NCI-H1930 (cell line): ENCODE results near the gene GABRP.
"Not testable (repeated sequence)": the region's sequence is repeated elsewhere in the genome, so short reads cannot be mapped to it uniquely, and the experiment has no call there.

ENCODE experiments used
- DNase-seq, 2 experiments: peaks; one replicate each; lab custom pipeline; 2025; lab: John Stamatoyannopoulos, UW

Gene GABRP

GRCh38 chr5:170755679-170756456 lies 27.7 kb upstream of the GABRP start:
- no peak for DNase-seq

- DNase-seq: no peak
Measured at GRCh38 chr5:170756691-170757090, 26.8 kb upstream of the GABRP start.

- no peak for DNase-seq
Measured at GRCh38 chr5:170757182-170757601, 26.3 kb upstream of the GABRP start.

- no peak for DNase-seq
Measured at GRCh38 chr5:170757669-170758068, 25.9 kb upstream of the GABRP start.

- DNase-seq: no peak
Measured at GRCh38 chr5:170758481-170758880, 25.0 kb upstream of the GABRP start.

- no peak for DNase-seq
Measured at GRCh38 chr5:170760113-170760512, 23.4 kb upstream of the GABRP start.

GRCh38 chr5:170761048-170761707 lies 22.3 kb upstream of the GABRP start:
- no peak for DNase-seq

GRCh38 chr5:170761708-170762066 lies 21.8 kb upstream of the GABRP start:
- no peak for DNase-seq

GRCh38 chr5:170762298-170762697 lies 21.2 kb upstream of the GABRP start:
- DNase-seq: not testable (repeated sequence)

GRCh38 chr5:170765868-170766267 lies 17.7 kb upstream of the GABRP start:
- not testable (repeated sequence) for DNase-seq

GRCh38 chr5:170769246-170769645 lies 14.3 kb upstream of the GABRP start:
- no peak for DNase-seq

- no peak for DNase-seq
Measured at GRCh38 chr5:170769898-170770416, 13.6 kb upstream of the GABRP start.

GRCh38 chr5:170771496-170771895 lies 12.0 kb upstream of the GABRP start:
- DNase-seq: no peak

- DNase-seq: no peak
Measured at GRCh38 chr5:170773024-170773985, 10.2 kb upstream of the GABRP start.

GRCh38 chr5:170774831-170775230 lies 8.7 kb upstream of the GABRP start:
- DNase-seq: no peak

GRCh38 chr5:170781946-170782345 lies 1.6 kb upstream of the GABRP start:
- DNase-seq: no peak

GRCh38 chr5:170782438-170782837 lies 1.1 kb upstream of the GABRP start:
- DNase-seq: no peak

- no peak for DNase-seq
Measured at GRCh38 chr5:170785416-170785815, 1.9 kb downstream of the GABRP start.

GRCh38 chr5:170787216-170787615 lies 3.7 kb downstream of the GABRP start:
- no peak for DNase-seq

GRCh38 chr5:170788626-170789304 lies 5.2 kb downstream of the GABRP start:
- no peak for DNase-seq

GRCh38 chr5:170791325-170791954 lies 7.9 kb downstream of the GABRP start:
- DNase-seq: peak; percentile 1 to 15
